ENCODE measurements around the gene ZNF679.
"Not testable (repeated sequence)": the region's sequence is repeated elsewhere in the genome, so short reads cannot be mapped to it uniquely, and the experiment has no call there.

ZNF679 gene

DNA sequence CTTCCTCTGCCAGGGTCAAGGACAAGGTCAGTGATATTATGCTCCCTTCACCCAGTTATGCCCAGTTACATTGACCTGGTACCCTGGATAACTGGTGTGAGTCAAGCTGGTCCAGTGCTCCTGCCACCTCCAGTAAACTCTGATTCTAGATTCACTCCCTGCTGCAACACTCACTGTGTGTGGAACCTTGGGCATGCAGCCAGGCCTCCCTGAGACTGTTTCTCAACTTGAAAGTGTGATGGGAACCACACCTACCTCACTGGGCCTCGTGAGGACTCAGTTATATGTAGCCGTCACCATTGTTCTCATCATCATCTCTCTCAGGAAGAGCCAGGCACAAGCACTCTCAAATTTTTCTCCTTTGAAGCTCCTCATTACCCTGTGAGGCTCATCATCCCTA is 84.6 kb downstream of the ZNF679 start:
- no peak for DNase-seq

DNA sequence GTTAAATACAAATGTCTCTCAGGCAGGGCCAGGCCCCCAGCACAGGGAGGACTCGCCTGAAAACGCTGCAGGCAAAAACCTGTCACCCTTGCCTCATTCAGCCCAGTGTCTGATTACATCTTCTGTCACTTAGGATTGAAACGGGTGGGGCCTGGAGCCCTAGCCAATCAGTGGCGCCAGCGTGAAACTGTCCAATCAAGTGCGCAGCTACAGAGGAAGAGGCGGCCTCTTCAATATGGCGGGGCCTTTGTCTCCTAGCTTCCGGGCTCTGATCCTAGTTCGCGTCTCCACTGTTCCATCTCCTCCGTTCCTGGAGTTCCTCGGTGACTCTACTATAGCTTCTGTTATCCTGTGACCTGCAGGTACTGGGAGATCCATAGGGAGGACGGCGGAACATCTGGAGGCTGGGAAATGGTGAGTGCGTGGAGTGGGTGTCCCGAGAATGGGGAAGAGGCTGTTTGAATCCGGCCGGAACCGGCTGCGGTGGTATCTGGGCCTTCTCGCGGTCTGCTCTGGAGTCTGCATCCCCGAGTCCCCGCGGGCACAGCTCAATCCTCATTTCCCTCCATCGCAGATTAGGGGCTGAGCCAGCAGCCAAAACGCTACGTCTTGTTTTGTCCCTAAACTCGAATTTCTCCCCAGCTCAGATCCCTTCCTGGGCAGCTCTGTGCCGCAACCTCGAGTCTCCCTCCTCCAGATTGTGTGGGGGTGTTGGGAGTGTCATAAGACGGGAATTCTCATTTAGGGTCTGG is 85.6 kb downstream of the ZNF679 start, which contains the start of gene ZNF736:
ZNF736 (plus strand) TSS at position 222 of the 752 bp plus-strand sequence; CDS start at position 412, 190 bp downstream.
- DNase-seq, result peak; percentile 96

DNA sequence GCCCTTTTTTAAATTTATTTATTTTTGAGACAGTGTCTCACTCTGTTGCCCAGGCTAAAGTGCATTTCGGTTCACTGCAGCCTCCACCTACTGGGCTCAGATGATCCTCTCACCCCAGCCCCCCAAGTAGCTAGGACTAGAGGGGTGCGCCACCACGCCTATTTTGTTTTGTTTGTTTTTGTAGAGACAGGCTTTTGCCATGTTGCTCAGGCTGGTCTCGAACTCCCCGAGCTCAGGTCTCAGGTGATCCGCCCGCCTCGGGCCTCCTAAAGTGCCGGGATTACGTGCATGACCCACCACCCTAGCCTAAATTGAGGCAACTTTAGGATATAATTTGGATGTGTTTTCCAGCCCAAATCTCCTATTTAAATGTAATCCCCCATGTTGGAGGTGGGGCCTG is 86.3 kb downstream of the ZNF679 start:
- no peak for DNase-seq

DNA sequence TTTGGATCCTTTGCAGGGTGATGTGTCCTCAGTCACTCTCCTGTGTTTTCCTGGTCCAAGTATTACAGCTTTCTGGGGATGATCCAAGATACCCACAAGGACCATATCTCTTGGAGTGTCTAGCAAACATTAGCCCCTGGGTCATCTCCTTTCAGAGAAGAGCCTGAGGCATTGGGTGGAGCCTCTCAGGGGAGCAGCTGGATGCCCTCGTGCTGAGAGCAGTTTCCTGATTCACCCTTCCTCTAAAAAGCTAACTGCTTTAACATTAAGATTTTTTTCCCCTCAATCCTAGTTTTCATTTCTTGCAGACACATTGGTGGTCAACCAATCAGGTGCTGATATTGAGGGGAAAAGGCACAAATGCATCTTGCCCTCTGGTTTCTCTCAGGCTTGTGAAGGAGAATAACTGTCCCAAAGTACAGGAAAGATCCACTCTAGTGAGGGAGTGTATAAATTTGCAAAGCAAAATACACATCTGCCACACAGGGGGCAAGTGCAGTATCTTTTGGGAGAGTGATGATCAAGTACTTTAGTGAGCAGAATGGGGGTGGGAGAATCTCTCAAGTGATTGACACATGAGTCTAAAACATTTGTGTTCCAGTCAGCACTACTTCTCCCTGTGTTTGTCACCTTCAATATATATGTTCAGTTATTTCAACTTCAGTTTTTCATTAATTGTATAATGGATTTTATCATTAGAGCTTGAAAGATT is 87.9 kb downstream of the ZNF679 start:
- DNase-seq, result not testable (repeated sequence)
